ENCODE data around the gene CHN1.

DNA sequence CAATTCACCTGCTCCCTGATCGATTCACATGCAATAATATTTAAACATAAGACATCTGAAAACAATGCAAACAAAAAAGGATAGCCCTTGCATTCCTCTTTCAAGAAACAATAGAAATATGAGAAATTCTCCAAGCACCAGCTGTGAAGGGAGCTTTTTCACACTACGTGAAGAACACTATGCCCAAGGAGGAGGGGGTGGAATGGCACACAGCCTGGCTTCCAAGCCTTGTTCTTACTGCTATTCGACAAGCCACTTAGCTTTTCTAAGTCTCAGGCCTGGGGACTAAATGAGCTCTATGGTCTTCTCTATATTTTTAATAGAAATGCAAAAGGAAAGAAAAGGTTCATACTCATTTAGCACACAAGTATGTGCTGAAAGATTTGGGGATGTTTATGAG lies 148.7 kb downstream of the CHN1 start:
- TF ChIP-seq CTCF (IDR thresholded peaks at IDR 0.05) (no peak), POLR2A (IDR thresholded peaks at IDR 0.05) (no peak)
